NCI-H1417 (cell line): ENCODE measurements around the gene CFAP161.
A peak's percentile ranks its signal among the peaks of the same experiment; 100 is the strongest.

ENCODE experiments used
- DNase-seq, 3 experiments: peaks; one replicate each; lab custom pipeline; 2025; lab: John Stamatoyannopoulos, UW

CFAP161 gene

GRCh38 chr15:81133782-81134461 lies at the start of gene CFAP161:
Gene CFAP161, plus strand, starts transcription at chr15:81134270. Its CDS starts 60 bp downstream, at chr15:81134330.
- DNase-seq = peak; percentile 78 to 98 (median 97)

GRCh38 chr15:81084716-81085115 lies 49.4 kb upstream of the CFAP161 start:
- DNase-seq = no peak

DNA sequence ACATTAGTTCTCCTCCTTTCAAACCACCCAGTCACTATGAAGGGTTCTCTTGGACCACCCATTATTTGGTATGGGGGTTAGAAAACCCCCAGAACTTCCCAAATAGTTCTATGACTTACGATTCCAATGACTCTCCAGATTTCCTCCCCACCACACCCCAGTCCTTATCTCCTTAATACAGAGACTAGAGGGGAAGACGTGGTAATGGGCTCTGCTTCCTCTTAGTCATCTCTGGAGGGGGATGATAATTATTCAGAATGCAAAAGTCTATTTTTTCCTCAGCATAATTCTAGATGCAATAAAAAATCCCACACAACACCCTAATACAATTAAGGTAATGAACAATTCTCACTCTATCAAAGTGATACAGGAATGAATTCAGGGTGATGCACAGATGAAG lies 48.9 kb upstream of the CFAP161 start:
- DNase-seq = no peak

DNA sequence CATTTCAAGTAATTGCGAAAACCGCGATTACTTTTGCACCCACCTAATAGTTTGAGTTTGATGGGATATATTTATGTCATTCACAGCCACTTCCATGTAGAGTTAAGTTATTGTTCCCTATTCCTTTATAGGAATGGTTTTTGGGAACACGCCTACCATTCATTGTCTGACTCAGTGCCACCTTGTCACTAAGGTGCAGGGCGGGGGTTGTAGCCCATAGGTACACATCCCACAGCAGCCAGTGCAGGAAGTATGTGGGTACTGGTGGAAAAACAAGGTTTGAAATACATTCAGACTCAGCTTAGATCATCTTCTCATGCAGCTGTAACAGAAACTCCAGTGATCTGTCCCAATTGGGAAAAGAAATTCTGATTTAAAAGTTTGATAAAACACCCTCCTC lies 48.2 kb upstream of the CFAP161 start:
- no peak for DNase-seq

DNA sequence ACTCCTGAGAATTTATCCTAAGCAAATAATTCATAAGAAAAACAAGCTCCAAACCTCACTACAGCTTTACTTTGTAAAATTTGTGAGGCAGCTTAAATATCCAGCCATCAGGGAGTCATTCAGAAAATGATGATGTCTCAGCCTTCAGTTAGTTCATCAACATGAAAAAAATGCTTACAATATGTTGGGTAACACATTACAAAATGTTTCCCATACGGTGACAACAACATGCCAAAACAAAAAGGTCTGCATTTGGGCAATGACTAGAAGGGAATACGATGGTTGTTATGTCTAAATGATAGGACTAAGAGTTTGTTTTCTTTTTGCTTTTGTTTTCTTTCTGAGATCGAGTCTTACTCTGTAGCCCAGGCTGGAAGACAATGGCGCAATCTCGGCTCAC lies 47.0 kb upstream of the CFAP161 start:
- no peak for DNase-seq

- no peak for DNase-seq
These were observed 46.4 kb upstream of the CFAP161 start for GRCh38 chr15:81087694-81088093.

DNA sequence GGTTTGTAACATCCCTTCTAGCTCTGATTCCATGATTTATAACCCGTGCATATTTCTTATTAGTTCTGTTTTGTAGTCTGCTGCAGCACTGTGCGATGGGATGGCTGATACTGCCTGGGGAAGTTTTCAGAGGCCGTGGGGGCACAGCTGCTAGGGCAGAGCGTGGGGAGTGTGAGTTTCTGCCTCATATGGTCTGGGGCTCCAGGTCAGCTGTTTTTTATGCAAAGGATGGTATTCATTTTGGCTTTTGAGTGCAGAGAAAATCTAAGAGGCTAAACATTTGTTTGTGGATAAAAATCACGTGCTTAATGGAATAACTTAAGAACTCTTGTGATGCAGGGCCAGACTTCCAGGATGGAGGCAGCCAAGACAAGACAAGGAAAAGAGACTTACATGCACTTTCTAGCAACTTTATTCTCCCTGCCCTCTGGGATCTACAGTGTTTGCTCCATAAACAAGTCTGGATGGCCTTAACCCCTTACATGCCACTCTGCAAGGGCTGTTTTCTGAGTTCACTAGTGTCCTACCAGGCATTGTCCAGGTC lies 45.5 kb upstream of the CFAP161 start:
- no peak for DNase-seq

DNA sequence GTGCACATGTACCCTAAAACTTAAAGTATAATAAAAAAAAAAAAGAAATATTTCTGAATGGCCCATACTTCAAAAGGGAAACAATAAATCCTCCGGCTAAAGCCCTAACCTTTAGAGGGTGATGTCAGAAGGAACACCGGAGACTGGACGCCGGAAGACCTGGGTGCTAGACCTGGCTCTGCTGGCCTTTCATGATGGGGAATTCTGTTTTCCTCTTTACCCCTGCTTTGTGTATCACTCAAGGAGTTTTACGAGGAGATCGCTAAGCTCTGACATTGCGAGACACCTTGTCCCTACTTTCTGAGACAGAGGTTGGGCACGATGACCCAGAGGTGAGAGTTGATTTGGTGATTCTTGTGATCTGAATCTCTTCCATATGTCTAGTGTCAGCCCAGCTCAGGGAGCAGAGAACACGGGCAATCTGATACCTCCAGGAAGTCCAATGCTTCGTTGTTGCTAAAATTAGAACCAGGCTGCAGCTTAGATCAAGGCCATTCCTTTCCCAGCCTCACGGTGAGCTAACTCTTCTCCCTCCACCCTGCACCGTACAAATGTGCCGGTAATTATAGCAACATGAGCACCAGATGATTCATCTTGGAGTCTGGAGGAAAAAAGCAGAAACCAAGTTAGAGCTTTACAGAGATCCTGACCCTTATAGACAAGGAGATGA lies 42.0 kb upstream of the CFAP161 start:
- peak in 2 of 3 experiments; percentile 5 to 29 for DNase-seq

- DNase-seq = no peak
These were observed 41.5 kb upstream of the CFAP161 start for GRCh38 chr15:81092559-81092902.

DNA sequence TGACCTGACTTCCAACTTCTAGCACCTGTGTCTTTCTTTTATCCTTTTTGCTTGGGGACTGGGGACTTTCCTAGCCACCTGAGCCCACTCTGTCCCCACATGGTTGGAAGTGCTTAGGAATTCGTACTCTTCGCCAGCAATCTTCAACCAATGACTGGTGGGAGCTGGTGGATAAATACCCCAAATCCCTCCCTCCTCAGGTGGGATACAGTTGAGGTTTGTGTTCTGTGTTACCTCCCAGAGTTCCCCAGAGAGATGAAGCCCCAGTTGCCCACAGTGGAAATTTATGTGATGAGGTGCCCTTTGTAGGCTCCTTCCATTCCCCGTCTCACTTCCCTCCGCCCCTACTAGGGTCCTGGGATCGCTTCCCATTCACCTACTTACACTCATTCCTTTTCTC lies 40.1 kb upstream of the CFAP161 start:
- no peak for DNase-seq

DNA sequence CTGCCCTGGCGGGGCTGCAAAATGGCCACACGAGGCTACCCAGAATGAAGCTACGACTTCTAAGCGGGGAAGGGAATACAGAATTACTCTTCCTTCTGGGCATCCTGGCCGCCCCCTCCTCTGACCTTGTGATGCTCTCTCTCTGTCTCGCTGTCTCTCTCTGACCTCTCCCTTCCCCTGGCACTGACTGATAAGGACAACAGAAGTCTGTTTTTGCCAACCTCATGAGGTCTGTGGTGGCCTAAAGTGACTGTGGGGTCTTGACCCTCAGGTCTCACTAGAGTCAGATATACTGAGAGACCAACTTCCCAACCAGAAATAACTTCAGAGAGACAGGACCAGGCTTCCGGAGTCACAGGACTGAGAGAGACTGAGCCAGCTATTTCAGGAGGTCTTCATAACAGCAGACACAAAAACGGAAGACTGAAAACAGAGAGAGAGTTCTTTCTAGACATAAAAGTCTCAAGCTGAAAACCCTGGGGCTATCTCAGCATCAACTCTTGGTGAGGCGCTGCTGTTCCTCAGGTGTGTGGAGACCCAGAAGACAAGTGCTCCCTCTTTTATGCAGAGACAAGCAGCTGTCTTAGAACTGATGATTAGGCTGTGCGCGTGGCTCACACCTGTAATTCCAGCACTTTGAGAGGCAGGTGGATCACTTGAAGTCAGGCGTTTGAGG lies 38.2 kb upstream of the CFAP161 start:
- DNase-seq = no peak

DNA sequence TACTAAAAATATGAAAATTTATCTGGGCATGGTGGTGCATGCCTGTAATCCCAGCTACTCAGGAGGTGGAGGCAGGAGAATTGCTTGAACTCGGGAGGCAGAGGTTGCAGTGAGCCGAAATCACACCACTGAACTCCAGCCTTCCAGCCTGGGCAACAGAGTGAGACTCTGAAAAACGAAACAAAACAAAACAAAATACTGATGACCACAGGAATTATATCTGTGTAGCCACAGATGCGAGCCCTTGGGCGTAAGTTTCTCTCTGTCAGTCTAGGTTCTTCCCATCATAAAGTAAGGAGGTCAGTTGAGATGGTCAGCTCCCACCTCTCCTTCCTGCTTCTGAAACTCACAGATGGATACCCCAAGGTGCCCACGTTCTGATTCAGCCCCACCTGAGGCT lies 37.7 kb upstream of the CFAP161 start:
- DNase-seq = no peak

DNA sequence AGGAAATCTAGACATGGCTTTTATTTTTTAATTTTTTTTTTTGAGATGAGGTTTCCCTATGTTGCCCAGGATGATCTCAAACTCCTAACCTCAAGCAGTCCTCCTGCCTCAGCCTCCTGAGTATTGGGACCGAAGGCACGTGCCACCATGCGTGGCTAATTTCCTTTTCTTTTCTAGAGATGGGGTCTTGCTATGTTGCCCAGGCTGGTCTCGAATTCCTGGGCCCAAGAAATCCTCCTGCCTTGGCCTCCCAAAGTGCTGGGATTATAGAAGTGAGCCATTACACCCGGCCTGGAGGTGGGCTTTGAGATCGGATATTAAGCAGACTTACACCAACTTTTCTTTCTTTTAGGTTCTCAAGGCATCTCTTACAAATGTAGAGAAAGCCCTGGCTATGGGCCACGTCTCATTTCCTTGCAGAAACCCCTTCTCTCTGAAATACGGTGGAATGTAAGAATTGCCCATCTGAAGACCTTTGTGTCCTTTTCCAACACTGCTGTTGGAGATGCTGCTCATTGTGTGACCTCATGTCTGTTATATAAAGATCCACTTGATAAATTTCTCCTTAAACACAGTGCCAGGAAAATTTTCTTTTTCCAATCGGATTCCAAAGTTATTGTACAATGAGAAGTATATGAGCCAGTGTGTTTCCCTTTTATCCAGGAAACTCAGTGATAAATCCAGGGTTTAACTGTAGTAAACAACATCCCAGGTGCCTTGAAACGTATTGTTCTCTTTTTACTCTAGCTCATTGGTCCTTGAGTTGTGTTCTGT lies 36.8 kb upstream of the CFAP161 start:
- DNase-seq = no peak

GRCh38 chr15:81097890-81098280 lies 36.2 kb upstream of the CFAP161 start:
- no peak for DNase-seq

GRCh38 chr15:81098349-81098748 lies 35.7 kb upstream of the CFAP161 start:
- DNase-seq = no peak

GRCh38 chr15:81098861-81099651 lies 35.0 kb upstream of the CFAP161 start:
- no peak for DNase-seq

GRCh38 chr15:81101894-81102815 lies 31.9 kb upstream of the CFAP161 start:
- DNase-seq = no peak

DNA sequence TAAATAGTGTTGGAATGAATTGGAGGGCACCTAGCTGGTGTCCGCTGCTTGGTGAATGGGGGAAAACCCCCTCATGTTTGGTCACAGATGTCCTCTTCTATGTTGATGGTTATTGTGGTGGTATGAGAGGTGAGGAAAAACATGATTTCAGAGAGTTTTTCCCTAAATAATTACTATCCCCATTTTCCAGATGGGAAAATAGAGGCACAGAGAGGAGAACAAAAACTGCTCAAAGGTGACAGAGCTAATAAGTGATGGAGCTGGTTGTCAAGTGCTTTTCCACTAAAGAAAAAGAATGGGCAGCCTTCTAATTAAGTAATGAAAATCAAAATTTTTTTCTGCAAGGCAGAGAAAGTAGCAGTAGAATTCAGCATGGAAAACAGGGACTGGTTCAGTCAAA lies 30.2 kb upstream of the CFAP161 start:
- no peak for DNase-seq

GRCh38 chr15:81105545-81105944 lies 28.5 kb upstream of the CFAP161 start:
- peak in 2 of 3 experiments; percentile 23 to 41 for DNase-seq

GRCh38 chr15:81106560-81106959 lies 27.5 kb upstream of the CFAP161 start:
- peak; percentile 48 to 86 (median 65) for DNase-seq
